HFF-Myc (cell line): ENCODE results near the gene POU2F3.

ENCODE experiments used
- DNase-seq: peaks from one replicate; pipeline ENCODE4 v3.0.0-alpha.2; 2011; ENCODE audit warnings: low read depth; ENCODE audit errors: extremely low read depth
- H3K4me3 ChIP-seq: replicated peaks from 2 replicates; pipeline ENCODE4 v1.5.1; 2011; ENCODE audit warnings: low read depth, mild to moderate bottlenecking, control low read depth, low read length
- CTCF ChIP-seq: IDR thresholded peaks from 2 replicates; pipeline ENCODE4 v1.5.1; 2012; ENCODE audit warnings: mild to moderate bottlenecking, low read depth, low read length, control low read depth; ENCODE audit errors: missing control alignments

The POU2F3 gene

GRCh38 chr11:120203626-120204025 is 36.3 kb upstream of the POU2F3 start:
- DNase-seq, result peak; percentile 43
- TF ChIP-seq CTCF, result no peak
- H3K4me3 ChIP-seq, result no peak overlapping the region

- TF ChIP-seq CTCF, result no peak
- no peak for DNase-seq
- no peak overlapping the region for H3K4me3 ChIP-seq
Measured at GRCh38 chr11:120205596-120206161, 34.3 kb upstream of the POU2F3 start.

DNA sequence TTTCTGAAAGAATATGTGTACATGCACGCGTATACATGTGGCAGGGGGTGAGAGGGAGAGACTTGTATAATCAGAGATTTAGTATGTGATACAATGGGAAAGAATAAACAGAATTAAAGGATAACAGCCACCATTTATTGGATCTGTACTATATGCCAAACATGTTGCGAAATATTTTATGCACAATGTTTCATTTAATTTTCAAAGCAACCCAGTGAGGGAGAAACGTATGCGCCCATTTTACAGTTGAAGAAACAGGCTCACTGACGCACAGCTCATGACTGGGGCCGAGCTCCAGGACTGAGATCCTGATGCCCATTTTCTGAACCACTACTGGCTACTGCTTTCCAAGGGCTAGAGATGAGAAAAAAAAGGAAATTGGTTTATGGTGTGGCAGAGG is 32.4 kb upstream of the POU2F3 start:
- no peak for TF ChIP-seq CTCF
- no peak overlapping the region for H3K4me3 ChIP-seq
- DNase-seq, result no peak

- H3K4me3 ChIP-seq, result no peak overlapping the region
- TF ChIP-seq CTCF, result no peak
- no peak for DNase-seq
Measured at GRCh38 chr11:120208001-120208441, 31.9 kb upstream of the POU2F3 start.

DNA sequence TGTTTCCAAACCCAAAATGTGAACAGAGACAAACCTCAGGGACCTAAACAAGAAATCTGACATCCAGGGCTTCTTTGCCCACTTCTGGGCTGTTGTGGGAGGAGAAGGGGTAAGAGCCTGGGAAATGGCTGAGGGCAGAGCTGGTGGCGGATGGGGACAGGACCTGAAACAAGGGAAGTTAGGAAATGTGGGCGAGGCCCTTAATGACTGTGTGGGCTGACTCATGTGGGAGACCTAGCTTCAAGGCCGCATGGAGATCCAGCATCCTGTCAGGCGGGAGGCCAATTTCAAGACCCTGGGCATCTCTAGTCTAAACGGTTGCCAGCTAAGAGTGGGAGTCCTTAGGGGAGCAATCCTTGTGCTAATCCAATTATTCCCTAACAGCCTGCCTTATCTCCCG is 31.2 kb upstream of the POU2F3 start:
- no peak overlapping the region for H3K4me3 ChIP-seq
- peak; percentile 58 for DNase-seq
- no peak for TF ChIP-seq CTCF

DNA sequence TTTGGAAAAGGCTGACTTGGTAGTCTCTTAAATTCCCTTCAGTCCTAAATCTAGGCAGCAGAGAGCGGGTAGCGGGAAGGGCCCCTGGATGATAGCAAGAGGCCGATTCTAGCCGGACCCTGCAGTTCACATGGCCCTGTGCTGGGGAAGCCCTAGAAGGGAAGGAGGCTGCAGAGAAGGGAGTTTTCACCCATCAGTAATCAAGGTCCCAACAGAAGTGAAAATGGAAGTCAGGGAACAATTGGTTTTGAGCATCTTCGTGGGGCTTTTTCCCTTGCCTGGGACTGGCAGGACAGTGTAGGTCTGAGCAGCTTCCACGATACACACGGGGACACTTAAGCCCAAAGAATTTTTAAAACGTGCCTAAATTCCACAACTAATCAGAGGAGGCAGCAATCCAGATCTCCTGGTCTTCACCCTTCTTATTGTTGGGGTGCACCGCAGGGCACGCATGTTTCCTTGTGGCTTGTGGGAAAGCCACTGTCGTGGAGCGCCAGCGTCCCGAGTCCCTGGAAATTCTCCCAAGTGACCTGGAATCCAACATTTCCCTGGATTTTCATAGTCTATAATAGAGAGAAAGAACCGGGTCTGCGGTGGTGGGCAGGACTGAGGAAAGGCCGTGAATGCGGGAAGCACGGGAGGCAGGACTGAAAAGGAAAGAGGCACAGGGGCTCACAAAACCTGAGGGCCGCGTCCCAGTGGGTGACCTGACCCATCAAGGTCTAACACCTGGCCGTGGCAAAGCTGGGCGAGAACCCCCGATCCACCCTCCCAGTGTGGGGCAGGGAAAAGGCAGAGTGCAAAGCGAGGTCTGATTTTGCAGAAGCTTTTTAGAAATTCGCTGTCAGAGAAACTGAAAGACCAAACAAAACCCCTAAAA is 30.0 kb upstream of the POU2F3 start:
- no peak for DNase-seq
- H3K4me3 ChIP-seq, result peak overlapping the region; percentile 89
- TF ChIP-seq CTCF, result no peak
